ENCODE data around the gene ZBP1.

- TF ChIP-seq ZFP30 (CRISPR knock-in tag; IDR thresholded peaks at IDR 0.05) (no peak), PPARA (CRISPR knock-in tag; IDR thresholded peaks at IDR 0.05; ENCODE audit: borderline replicate concordance) (no peak), CSDC2 (CRISPR knock-in tag; IDR thresholded peaks at IDR 0.05) (no peak), ZNF565 (CRISPR knock-in tag; conservative IDR thresholded peaks at IDR 0.05; ENCODE audit: low read depth) (no peak), POU6F1 (CRISPR knock-in tag; IDR thresholded peaks at IDR 0.05; ENCODE audit: borderline replicate concordance, low read depth) (no peak), ZNF8 (CRISPR knock-in tag; IDR thresholded peaks at IDR 0.05) (no peak), ISL1 (CRISPR knock-in tag; IDR thresholded peaks at IDR 0.05) (no peak), ZNF70 (CRISPR knock-in tag; IDR thresholded peaks at IDR 0.05) (no peak), ARNTL (CRISPR knock-in tag; IDR thresholded peaks at IDR 0.05; ENCODE audit: borderline replicate concordance, low read depth) (no peak), CSRNP3 (CRISPR knock-in tag; IDR thresholded peaks at IDR 0.05) (no peak), CREB5 (CRISPR knock-in tag; IDR thresholded peaks at IDR 0.05; ENCODE audit: low read depth) (no peak), ZC3H10 (CRISPR knock-in tag; IDR thresholded peaks at IDR 0.05) (no peak)
Measured at GRCh38 chr20:57596998-57597939, 23.0 kb downstream of the ZBP1 start.

All from SK-N-SH treated with all-trans-retinoic acid at 6 μM for 48 hours (cell line).